Measurements from ENCODE around the gene ACTR3C.
"Not testable (repeated sequence)": the region's sequence is repeated elsewhere in the genome, so short reads cannot be mapped to it uniquely, and the experiment has no call there.

- TF ChIP-seq ZNF546 (CRISPR knock-in tag; conservative IDR thresholded peaks at IDR 0.05); BORCS8-MEF2B (CRISPR knock-in tag; IDR thresholded peaks at IDR 0.05); CTCF (CRISPR knock-in tag; IDR thresholded peaks at IDR 0.05); TOPORS (CRISPR knock-in tag; IDR thresholded peaks at IDR 0.05); BCL6 (CRISPR knock-in tag; IDR thresholded peaks at IDR 0.05); ZNF7 (CRISPR knock-in tag; IDR thresholded peaks at IDR 0.05): not testable (repeated sequence)
Observed at GRCh38 chr7:150270101-150270824, 53.1 kb downstream of the ACTR3C start.

Measured in HepG2 (cell line).